Activated CD4-positive, alpha-beta T cell treated with anti-CD3 and anti-CD28 coated beads for 48 hours (primary cell): ENCODE data around the gene BRMS1L.
A peak's percentile ranks its signal among the peaks of the same experiment; 100 is the strongest.
"Not testable (repeated sequence)": the region's sequence is repeated elsewhere in the genome, so short reads cannot be mapped to it uniquely, and the experiment has no call there.

Experiments
- DNase-seq: peaks from one replicate; pipeline ENCODE4 v3.0.0-alpha.2; 2020

The BRMS1L gene

GRCh38 chr14:35826218-35826951, at the start of gene BRMS1L:
BRMS1L (plus strand) TSS chr14:35826338; CDS start chr14:35826517, 179 bp downstream.
- peak; percentile 98 for DNase-seq

- DNase-seq = no peak
Observed at GRCh38 chr14:35776823-35777222, 49.3 kb upstream of the BRMS1L start.

GRCh38 chr14:35777550-35777949, 48.6 kb upstream of the BRMS1L start:
- not testable (repeated sequence) for DNase-seq

- DNase-seq = no peak
Observed at GRCh38 chr14:35779368-35779767, 46.8 kb upstream of the BRMS1L start.

GRCh38 chr14:35783699-35784098, 42.4 kb upstream of the BRMS1L start:
- no peak for DNase-seq

GRCh38 chr14:35786856-35787255, 39.3 kb upstream of the BRMS1L start:
- no peak for DNase-seq

GRCh38 chr14:35789651-35790050, 36.5 kb upstream of the BRMS1L start:
- DNase-seq = peak; percentile 28

- no peak for DNase-seq
Observed at GRCh38 chr14:35797796-35798195, 28.3 kb upstream of the BRMS1L start.

GRCh38 chr14:35806006-35806907, 19.9 kb upstream of the BRMS1L start:
- no peak for DNase-seq

GRCh38 chr14:35807131-35807961, 18.8 kb upstream of the BRMS1L start:
- no peak for DNase-seq

- peak; percentile 52 for DNase-seq
Observed at GRCh38 chr14:35808076-35808637, 18.0 kb upstream of the BRMS1L start.

- peak; percentile 93 for DNase-seq
Observed at GRCh38 chr14:35808638-35809563, 17.2 kb upstream of the BRMS1L start, which contains the start of gene RALGAPA1. RALGAPA1 (minus strand) TSS chr14:35809295; CDS start chr14:35808835, 460 bp downstream.

GRCh38 chr14:35809597-35809996, 16.5 kb upstream of the BRMS1L start:
- DNase-seq = no peak

GRCh38 chr14:35810963-35811362, 15.2 kb upstream of the BRMS1L start:
- DNase-seq = no peak

GRCh38 chr14:35814371-35815005, 11.7 kb upstream of the BRMS1L start:
- peak; percentile 88 for DNase-seq

- DNase-seq = peak; percentile 27
Observed at GRCh38 chr14:35818346-35819115, 7.6 kb upstream of the BRMS1L start.

- no peak for DNase-seq
Observed at GRCh38 chr14:35819591-35820540, 6.3 kb upstream of the BRMS1L start.

GRCh38 chr14:35821564-35822411, 4.3 kb upstream of the BRMS1L start:
- DNase-seq = no peak
